GM10266 (cell line): ENCODE results near the gene DSTN.

Source experiments
- DNase-seq: peaks from one replicate; pipeline ENCODE4 v3.0.0; 2012; ENCODE audit errors: extremely low spot score
- TF ChIP-seq, protein P1 (sequence below): IDR thresholded peaks from 2 replicates; pipeline ENCODE4 v1.5.1; 2012; ENCODE audit warnings: mild to moderate bottlenecking, low read depth; ENCODE audit not compliant: control insufficient read depth, insufficient read depth; ENCODE audit errors: missing control alignments

DSTN gene

GRCh38 chr20:17645546-17646208 is 75.8 kb downstream of the DSTN start:
- TF ChIP-seq, protein P1, sequence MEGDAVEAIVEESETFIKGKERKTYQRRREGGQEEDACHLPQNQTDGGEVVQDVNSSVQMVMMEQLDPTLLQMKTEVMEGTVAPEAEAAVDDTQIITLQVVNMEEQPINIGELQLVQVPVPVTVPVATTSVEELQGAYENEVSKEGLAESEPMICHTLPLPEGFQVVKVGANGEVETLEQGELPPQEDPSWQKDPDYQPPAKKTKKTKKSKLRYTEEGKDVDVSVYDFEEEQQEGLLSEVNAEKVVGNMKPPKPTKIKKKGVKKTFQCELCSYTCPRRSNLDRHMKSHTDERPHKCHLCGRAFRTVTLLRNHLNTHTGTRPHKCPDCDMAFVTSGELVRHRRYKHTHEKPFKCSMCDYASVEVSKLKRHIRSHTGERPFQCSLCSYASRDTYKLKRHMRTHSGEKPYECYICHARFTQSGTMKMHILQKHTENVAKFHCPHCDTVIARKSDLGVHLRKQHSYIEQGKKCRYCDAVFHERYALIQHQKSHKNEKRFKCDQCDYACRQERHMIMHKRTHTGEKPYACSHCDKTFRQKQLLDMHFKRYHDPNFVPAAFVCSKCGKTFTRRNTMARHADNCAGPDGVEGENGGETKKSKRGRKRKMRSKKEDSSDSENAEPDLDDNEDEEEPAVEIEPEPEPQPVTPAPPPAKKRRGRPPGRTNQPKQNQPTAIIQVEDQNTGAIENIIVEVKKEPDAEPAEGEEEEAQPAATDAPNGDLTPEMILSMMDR = no peak
- DNase-seq = no peak

- TF ChIP-seq, protein P1 = no peak
- DNase-seq = no peak
Observed at GRCh38 chr20:17646209-17646960, 76.5 kb downstream of the DSTN start.

- no peak for DNase-seq
- TF ChIP-seq, protein P1 = no peak
Observed at GRCh38 chr20:17646961-17647301, 77.1 kb downstream of the DSTN start.

GRCh38 chr20:17647391-17648314 is 77.8 kb downstream of the DSTN start:
- TF ChIP-seq, protein P1 = no peak
- no peak for DNase-seq

DNA sequence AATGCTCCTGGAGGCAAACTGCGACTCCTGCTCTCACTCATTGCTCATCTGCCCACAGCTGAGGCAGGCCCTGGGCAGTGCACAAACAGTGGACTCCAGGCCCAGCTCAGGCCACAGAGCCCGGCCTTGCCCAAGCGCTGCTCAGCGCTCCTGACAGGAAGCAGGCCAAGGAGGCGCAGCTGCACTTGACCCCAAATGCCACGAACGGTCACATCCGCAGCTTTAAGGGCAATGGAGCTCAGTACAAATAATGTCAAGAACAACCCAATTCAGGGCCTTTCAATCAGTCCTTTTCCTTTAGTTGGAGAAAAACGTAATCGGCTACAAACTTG is 78.4 kb downstream of the DSTN start:
- no peak for DNase-seq
- TF ChIP-seq, protein P1 = no peak

- DNase-seq = no peak
- TF ChIP-seq, protein P1 = peak; percentile 52
Observed at GRCh38 chr20:17648791-17649730, 79.2 kb downstream of the DSTN start.
